ENCODE data around the gene MINDY4.

Gene MINDY4

DNA sequence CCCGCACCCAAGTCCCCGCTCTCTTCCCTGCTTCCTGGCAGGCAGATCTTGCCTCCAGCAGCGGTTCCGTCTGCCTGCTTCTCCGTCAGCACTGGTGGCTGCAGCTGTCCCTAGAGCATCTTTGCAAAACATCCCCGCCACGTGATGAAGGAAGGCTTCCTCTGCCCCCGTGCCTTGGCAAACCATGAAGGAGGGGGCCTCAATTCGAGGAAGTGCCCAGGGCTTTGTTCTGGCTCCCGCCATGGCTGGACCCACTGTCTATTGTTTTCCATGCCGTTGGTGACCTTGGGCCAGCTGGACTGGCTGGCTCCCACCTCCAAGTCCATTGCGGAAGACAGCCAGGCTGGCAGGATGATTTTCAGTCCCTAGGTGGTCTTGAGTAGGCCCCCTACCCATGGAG, 127.2 kb downstream of the MINDY4 start:
- TF ChIP-seq SPI1 (IDR thresholded peaks at IDR 0.05; ENCODE audit: borderline replicate concordance, low read depth) = no peak
- TF ChIP-seq, protein P1, sequence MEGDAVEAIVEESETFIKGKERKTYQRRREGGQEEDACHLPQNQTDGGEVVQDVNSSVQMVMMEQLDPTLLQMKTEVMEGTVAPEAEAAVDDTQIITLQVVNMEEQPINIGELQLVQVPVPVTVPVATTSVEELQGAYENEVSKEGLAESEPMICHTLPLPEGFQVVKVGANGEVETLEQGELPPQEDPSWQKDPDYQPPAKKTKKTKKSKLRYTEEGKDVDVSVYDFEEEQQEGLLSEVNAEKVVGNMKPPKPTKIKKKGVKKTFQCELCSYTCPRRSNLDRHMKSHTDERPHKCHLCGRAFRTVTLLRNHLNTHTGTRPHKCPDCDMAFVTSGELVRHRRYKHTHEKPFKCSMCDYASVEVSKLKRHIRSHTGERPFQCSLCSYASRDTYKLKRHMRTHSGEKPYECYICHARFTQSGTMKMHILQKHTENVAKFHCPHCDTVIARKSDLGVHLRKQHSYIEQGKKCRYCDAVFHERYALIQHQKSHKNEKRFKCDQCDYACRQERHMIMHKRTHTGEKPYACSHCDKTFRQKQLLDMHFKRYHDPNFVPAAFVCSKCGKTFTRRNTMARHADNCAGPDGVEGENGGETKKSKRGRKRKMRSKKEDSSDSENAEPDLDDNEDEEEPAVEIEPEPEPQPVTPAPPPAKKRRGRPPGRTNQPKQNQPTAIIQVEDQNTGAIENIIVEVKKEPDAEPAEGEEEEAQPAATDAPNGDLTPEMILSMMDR (IDR thresholded peaks at IDR 0.05; ENCODE audit: insufficient read depth, low read length) = no peak
- TF ChIP-seq, protein P2, sequence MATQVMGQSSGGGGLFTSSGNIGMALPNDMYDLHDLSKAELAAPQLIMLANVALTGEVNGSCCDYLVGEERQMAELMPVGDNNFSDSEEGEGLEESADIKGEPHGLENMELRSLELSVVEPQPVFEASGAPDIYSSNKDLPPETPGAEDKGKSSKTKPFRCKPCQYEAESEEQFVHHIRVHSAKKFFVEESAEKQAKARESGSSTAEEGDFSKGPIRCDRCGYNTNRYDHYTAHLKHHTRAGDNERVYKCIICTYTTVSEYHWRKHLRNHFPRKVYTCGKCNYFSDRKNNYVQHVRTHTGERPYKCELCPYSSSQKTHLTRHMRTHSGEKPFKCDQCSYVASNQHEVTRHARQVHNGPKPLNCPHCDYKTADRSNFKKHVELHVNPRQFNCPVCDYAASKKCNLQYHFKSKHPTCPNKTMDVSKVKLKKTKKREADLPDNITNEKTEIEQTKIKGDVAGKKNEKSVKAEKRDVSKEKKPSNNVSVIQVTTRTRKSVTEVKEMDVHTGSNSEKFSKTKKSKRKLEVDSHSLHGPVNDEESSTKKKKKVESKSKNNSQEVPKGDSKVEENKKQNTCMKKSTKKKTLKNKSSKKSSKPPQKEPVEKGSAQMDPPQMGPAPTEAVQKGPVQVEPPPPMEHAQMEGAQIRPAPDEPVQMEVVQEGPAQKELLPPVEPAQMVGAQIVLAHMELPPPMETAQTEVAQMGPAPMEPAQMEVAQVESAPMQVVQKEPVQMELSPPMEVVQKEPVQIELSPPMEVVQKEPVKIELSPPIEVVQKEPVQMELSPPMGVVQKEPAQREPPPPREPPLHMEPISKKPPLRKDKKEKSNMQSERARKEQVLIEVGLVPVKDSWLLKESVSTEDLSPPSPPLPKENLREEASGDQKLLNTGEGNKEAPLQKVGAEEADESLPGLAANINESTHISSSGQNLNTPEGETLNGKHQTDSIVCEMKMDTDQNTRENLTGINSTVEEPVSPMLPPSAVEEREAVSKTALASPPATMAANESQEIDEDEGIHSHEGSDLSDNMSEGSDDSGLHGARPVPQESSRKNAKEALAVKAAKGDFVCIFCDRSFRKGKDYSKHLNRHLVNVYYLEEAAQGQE (IDR thresholded peaks at IDR 0.05; ENCODE audit: insufficient replicate concordance, low read depth) = no peak
- no peak for TF ChIP-seq GABPA (IDR thresholded peaks at IDR 0.05; ENCODE audit: low read depth)
- no peak for TF ChIP-seq POLR2AphosphoS5 (IDR thresholded peaks at IDR 0.05; ENCODE audit: low read depth)
- H3K27ac ChIP-seq (replicated peaks) = no peak overlapping the region
- peaks cover 2% of the 10 kb centered on the region for H3K27me3 ChIP-seq (ENCODE audit: insufficient read depth, poor library complexity, severe bottlenecking)
- DNase-seq (ENCODE audit: low read depth in 1 of 2, low spot score in 1 of 2) = no peak
- no peak overlapping the region for H3K4me3 ChIP-seq (replicated peaks; ENCODE audit: insufficient read depth, low read length)

GRCh38 chr7:30899066-30899465, 127.8 kb downstream of the MINDY4 start:
- Histone ChIP-seq H3K27ac (replicated peaks) (no peak overlapping the region), H3K27me3 (ENCODE audit: insufficient read depth, poor library complexity, severe bottlenecking) (no peaks in the 10 kb centered on the region), H3K4me3 (replicated peaks; ENCODE audit: insufficient read depth, low read length) (no peak overlapping the region)
- TF ChIP-seq POLR2AphosphoS5 (IDR thresholded peaks at IDR 0.05; ENCODE audit: low read depth) (no peak), SPI1 (IDR thresholded peaks at IDR 0.05; ENCODE audit: borderline replicate concordance, low read depth) (no peak), GABPA (IDR thresholded peaks at IDR 0.05; ENCODE audit: low read depth) (no peak)
- TF ChIP-seq, protein P2 (IDR thresholded peaks at IDR 0.05; ENCODE audit: insufficient replicate concordance, low read depth) = no peak
- TF ChIP-seq, protein P1 (IDR thresholded peaks at IDR 0.05; ENCODE audit: insufficient read depth, low read length) = no peak
- DNase-seq (ENCODE audit: low read depth in 1 of 2, low spot score in 1 of 2) = no peak

DNA sequence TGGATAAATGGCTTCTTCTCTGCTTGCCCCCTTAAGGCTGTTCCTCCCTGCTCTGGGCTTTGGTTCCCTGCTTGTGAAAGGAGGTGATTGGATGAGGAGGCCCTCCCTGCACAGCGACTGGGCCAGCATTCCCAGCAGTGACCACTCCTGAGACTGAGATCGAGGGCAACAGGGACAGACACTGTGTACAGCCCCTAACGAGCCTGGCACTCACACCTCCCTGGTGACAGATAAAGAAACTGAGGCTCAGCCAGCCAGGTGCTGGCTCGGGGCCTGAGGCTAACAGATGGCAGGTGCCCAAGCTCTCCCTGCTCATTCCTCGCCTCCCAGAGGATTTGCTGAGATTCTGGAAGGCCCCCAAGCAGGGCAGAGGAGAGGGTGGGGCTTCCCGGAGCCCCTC, 128.4 kb downstream of the MINDY4 start:
- H3K27me3 ChIP-seq (ENCODE audit: insufficient read depth, poor library complexity, severe bottlenecking) = no peaks in the 10 kb centered on the region
- TF ChIP-seq, protein P2 (IDR thresholded peaks at IDR 0.05; ENCODE audit: insufficient replicate concordance, low read depth) = no peak
- TF ChIP-seq POLR2AphosphoS5 (IDR thresholded peaks at IDR 0.05; ENCODE audit: low read depth) = no peak
- TF ChIP-seq, protein P1 (IDR thresholded peaks at IDR 0.05; ENCODE audit: insufficient read depth, low read length) = no peak
- TF ChIP-seq GABPA (IDR thresholded peaks at IDR 0.05; ENCODE audit: low read depth) = no peak
- no peak for TF ChIP-seq SPI1 (IDR thresholded peaks at IDR 0.05; ENCODE audit: borderline replicate concordance, low read depth)
- no peak overlapping the region for H3K27ac ChIP-seq (replicated peaks)
- no peak overlapping the region for H3K4me3 ChIP-seq (replicated peaks; ENCODE audit: insufficient read depth, low read length)
- no peak for DNase-seq (ENCODE audit: low read depth in 1 of 2, low spot score in 1 of 2)

All from HL-60 (cell line).